CD4-positive, alpha-beta T cell treated with Interleukin-21 for 1 hour (primary cell): ENCODE data around the gene NDOR1.
"Not testable (repeated sequence)": the region's sequence is repeated elsewhere in the genome, so short reads cannot be mapped to it uniquely, and the experiment has no call there.

Source experiments
- DNase-seq: peaks from one replicate; pipeline ENCODE4 v3.0.0-alpha.2; 2020

NDOR1 gene

GRCh38 chr9:137233143-137233980 lies 27.9 kb downstream of the NDOR1 start:
- no peak for DNase-seq

GRCh38 chr9:137234055-137234697 lies 28.7 kb downstream of the NDOR1 start:
- no peak for DNase-seq

- DNase-seq: no peak
These were observed 29.4 kb downstream of the NDOR1 start for GRCh38 chr9:137234758-137235423.

- DNase-seq: no peak
These were observed 30.1 kb downstream of the NDOR1 start for GRCh38 chr9:137235424-137236237.

- DNase-seq: peak; percentile 90
These were observed 30.9 kb downstream of the NDOR1 start for GRCh38 chr9:137236238-137236935.

GRCh38 chr9:137236936-137237421 lies 31.5 kb downstream of the NDOR1 start:
- no peak for DNase-seq

- DNase-seq: no peak
These were observed 32.5 kb downstream of the NDOR1 start for GRCh38 chr9:137237759-137238726.

- not testable (repeated sequence) for DNase-seq
These were observed 34.2 kb downstream of the NDOR1 start for GRCh38 chr9:137239541-137240200.

- peak; percentile 79 for DNase-seq
These were observed 34.9 kb downstream of the NDOR1 start for GRCh38 chr9:137240318-137240840.

GRCh38 chr9:137240841-137241489 lies 35.5 kb downstream of the NDOR1 start, which contains the start of gene TUBB4B:
TUBB4B (plus strand) TSS chr9:137241287; CDS start chr9:137241361, 74 bp downstream.
- DNase-seq: peak; percentile 100

GRCh38 chr9:137241490-137242268 lies 36.2 kb downstream of the NDOR1 start:
- DNase-seq: peak; percentile 65

GRCh38 chr9:137242269-137243203 lies 37.0 kb downstream of the NDOR1 start:
- no peak for DNase-seq

- DNase-seq: not testable (repeated sequence)
These were observed 37.7 kb downstream of the NDOR1 start for GRCh38 chr9:137243266-137243625.

GRCh38 chr9:137243626-137244485 lies 38.4 kb downstream of the NDOR1 start:
- no peak for DNase-seq

GRCh38 chr9:137244486-137245449 lies 39.3 kb downstream of the NDOR1 start:
- no peak for DNase-seq
